GM21576 (cell line): ENCODE results near the gene RAD50.
A peak's percentile ranks its signal among the peaks of the same experiment; 100 is the strongest.
"Not testable (repeated sequence)": the region's sequence is repeated elsewhere in the genome, so short reads cannot be mapped to it uniquely, and the experiment has no call there.

Experiments
- ATAC-seq: cut with Tn5 transposase; IDR thresholded peaks from one replicate; pipeline ENCODE4 v1.9.1; 2021; ENCODE audit warnings: mild to moderate bottlenecking, moderate library complexity; ENCODE audit not compliant: unreplicated experiment

Gene RAD50

DNA sequence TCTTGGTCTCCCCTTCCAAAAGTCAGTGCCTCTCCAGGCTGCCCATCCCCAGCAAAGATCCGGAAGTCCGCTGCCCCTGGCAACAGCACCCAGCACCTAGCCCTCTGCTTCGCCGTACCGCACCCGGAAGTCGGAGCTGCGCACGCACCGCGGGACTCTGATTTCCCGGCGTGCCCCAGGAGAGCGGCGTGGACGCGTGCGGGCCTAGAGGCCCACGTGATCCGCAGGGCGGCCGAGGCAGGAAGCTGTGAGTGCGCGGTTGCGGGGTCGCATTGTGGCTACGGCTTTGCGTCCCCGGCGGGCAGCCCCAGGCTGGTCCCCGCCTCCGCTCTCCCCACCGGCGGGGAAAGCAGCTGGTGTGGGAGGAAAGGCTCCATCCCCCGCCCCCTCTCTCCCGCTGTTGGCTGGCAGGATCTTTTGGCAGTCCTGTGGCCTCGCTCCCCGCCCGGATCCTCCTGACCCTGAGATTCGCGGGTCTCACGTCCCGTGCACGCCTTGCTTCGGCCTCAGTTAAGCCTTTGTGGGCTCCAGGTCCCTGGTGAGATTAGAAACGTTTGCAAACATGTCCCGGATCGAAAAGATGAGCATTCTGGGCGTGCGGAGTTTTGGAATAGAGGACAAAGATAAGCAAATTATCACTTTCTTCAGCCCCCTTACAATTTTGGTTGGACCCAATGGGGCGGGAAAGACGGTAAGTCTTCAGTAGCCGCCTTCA lies at the start of gene RAD50:
RAD50 (plus strand) TSS at position 215 of the 715 bp plus-strand sequence; CDS start at position 563, 348 bp downstream.
- peak; percentile 91 for ATAC-seq

DNA sequence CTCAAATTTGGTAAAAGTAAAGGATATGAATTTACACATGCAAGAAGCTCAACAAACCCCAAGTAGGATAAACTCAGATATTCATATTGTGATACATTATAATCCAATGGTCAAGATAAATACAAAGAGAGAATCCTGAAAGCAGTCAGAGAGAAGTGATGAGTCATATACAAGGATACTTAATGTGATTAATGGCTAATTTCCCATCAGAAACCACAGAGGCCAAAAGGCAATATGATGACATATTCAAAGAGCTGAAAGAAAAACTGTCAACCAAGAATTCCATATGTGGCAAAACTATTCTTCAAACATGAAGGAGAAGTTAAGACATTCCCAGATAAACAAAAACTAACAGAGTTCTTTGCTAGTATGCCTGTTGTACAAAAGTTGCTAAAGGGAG lies 46.7 kb upstream of the RAD50 start:
- no peak for ATAC-seq

GRCh38 chr5:132513618-132514336 lies 43.0 kb upstream of the RAD50 start:
- ATAC-seq, result not testable (repeated sequence)

- ATAC-seq, result not testable (repeated sequence)
Measured at GRCh38 chr5:132522067-132522466, 34.7 kb upstream of the RAD50 start.

GRCh38 chr5:132524877-132525276 lies 31.9 kb upstream of the RAD50 start:
- not testable (repeated sequence) for ATAC-seq

- peak; percentile 69 for ATAC-seq
Measured at GRCh38 chr5:132525299-132525724, 31.5 kb upstream of the RAD50 start.

- ATAC-seq, result no peak
Measured at GRCh38 chr5:132526290-132526973, 30.3 kb upstream of the RAD50 start.

- no peak for ATAC-seq
Measured at GRCh38 chr5:132526974-132527564, 29.7 kb upstream of the RAD50 start.

DNA sequence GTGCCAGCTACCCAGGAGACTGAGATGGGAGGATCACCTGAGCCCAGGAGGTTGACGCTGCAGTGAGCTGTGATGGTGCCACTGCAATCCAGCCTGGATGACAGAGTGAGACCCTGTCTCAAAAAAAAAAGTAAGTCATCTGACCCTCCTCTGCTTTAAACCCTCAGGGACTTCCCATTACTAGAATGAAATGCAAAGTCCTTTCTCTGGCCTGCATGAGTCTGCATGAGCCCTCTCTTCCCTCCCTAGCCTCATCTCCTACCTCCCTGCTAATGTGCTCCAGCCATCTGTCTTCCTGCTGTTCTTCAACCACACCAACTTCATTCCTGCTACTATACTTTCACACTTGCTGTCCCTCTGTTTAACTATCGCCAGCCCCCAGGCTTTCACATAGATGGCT lies 28.8 kb upstream of the RAD50 start:
- no peak for ATAC-seq

- ATAC-seq, result no peak
Measured at GRCh38 chr5:132528866-132529634, 27.7 kb upstream of the RAD50 start.

DNA sequence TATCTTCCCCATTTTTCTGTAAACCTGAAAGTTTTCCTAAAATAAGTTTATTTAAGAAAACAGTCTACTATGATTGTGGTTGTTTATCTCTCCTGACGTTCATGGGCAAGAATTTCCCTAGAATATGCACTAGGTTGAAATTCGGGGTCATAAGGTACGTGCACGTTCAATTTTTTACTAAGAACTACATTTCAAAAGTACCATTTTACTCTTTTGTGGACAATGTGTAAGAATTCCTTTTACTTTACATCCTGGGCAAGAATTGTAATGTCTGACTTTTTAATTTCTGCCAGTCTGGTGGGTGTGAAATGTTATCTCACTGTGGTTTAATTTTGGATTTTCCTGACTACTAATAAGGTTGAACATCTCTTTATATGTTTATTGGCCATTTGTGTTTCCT lies 25.8 kb upstream of the RAD50 start:
- ATAC-seq, result no peak

GRCh38 chr5:132539716-132540115 lies 17.1 kb upstream of the RAD50 start:
- no peak for ATAC-seq

DNA sequence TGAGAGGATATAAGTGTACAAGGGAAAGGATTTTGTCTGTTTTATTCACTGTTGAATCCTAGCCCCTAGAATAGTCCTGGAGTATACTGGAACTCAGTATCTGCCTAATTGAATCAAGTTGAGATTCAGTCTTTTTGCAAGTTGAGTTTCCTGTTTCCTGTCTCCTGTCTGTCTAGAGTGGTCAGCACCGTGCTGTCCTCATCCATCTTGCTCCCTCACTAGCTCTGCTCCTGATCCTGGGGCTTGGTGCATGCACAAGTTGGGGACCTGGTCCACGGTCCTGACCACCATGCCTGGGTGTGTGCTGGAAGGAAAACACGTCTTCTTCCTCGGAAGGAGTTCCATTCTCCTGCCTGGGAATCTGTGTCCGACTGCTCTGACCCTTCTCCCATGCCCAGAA lies 16.6 kb upstream of the RAD50 start:
- no peak for ATAC-seq

- ATAC-seq, result no peak
Measured at GRCh38 chr5:132540764-132541163, 16.0 kb upstream of the RAD50 start.

GRCh38 chr5:132543472-132544201 lies 13.1 kb upstream of the RAD50 start, which contains the start of gene IL5:
IL5 (minus strand) TSS chr5:132543522; CDS start chr5:132543478, 44 bp downstream.
- ATAC-seq, result no peak

GRCh38 chr5:132546108-132546507 lies 10.7 kb upstream of the RAD50 start:
- ATAC-seq, result no peak

DNA sequence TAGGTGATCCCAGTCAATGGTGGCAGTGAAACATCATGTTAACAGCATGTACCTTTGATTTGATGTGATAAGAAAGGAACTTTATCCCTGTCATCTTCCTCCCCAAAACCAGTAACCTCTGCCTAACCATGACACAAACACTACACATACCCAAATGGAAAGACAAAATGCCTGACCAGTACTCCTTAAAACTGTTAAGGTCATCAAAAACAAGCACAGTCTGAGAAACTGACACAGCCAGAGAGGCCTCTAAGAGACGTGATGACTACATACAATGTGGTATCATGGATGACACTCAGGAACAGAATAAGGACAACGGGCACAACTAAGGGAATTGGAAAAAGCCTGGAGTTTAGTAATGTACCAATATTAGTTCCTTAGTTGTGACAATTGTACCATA lies 9.5 kb upstream of the RAD50 start:
- ATAC-seq, result no peak

GRCh38 chr5:132548834-132549233 lies 7.9 kb upstream of the RAD50 start:
- ATAC-seq, result not testable (repeated sequence)

- no peak for ATAC-seq
Measured at GRCh38 chr5:132549576-132549975, 7.2 kb upstream of the RAD50 start.
